K562 (cell line): Measurements from ENCODE around the gene MAP2K4. TPM values are rescaled to one million over a fixed set of nuclear protein-coding genes. Genes with fewer than 3 reads are reported as not detected.

Experiments
- ATAC-seq: fragments of 200-7000 bp; cut with Tn5 transposase; 3 replicates; pipeline ENCODE4 v1.9.1; 2020; ENCODE audit warnings: moderate library complexity
- BruUV-seq: library from RNA; stranded (reverse); fragments of 400-500 nt; replicated peaks from 2 replicates; lab custom pipeline; 2021; lab: Mats Ljungman, UMichigan
- CTCF ChIA-PET: fragments of 300-600 bp; formaldehyde crosslinking; extraction: SDS; loops from one replicate; lab custom pipeline; 2021; ENCODE audit warnings: low intra/inter-chr PET ratio; lab: Yijun Ruan, JAX
- POLR2A ChIA-PET: fragments of 300-600, 350-650 bp; sonication (Branson Sonifier 250); formaldehyde crosslinking; extraction: SDS; loops from one replicate; lab custom pipeline; 2021; ENCODE audit warnings: antibody characterized with exemption, inconsistent platforms; lab: Yijun Ruan, JAX
- DNase-seq, 4 experiments: peaks; one replicate each; pipeline versions ENCODE4 v3.0.0 to v3.0.0-alpha.2; 2011 to 2018; ENCODE audit warnings: low spot score in 3 of 4, mixed read lengths in 3 of 4; ENCODE audit errors: extremely low read depth in 1 of 4
- FAIRE-seq: peaks from 2 replicates; lab custom pipeline; 2011; peaks lifted over from hg19 to GRCh38; lab: Jason Lieb, UNC
- H2AFZ ChIP-seq: 2 replicates; pipeline ENCODE4 v1.6.0; 2011; ENCODE audit warnings: low read depth, low read length, control low read depth, inconsistent platforms
- H3K27ac ChIP-seq: fragments of 200-600 bp; 3 replicates; pipeline ENCODE4 v1.8.0; 2011; ENCODE audit warnings: low read depth, mild to moderate bottlenecking, control low read depth, inconsistent platforms, low read length, moderate library complexity, mixed read lengths; ENCODE audit errors: extremely low read depth
- H3K27me3 ChIP-seq, 2 experiments: fragments of 300-600 bp in 1 of 2; 2 replicates in 1 of 2; 3 replicates in 1 of 2; pipeline versions ENCODE4 v1.6.0 to v1.8.0; 2011; ENCODE audit warnings: inconsistent platforms in 2 of 2, low read length in 2 of 2, mild to moderate bottlenecking in 1 of 2, mixed read lengths in 1 of 2, moderate library complexity in 1 of 2; ENCODE audit not compliant: control insufficient read depth in 2 of 2, insufficient read depth in 2 of 2
- H3K36me3 ChIP-seq: fragments of 300-600 bp; 3 replicates; pipeline ENCODE4 v1.8.0; 2011; ENCODE audit warnings: mild to moderate bottlenecking, low read length, inconsistent platforms; ENCODE audit not compliant: control insufficient read depth, insufficient read depth
- H3K4me1 ChIP-seq, 2 experiments: fragments of 200-600 bp in 1 of 2; replicated peaks in 1 of 2; 2 replicates in 1 of 2; 3 replicates in 1 of 2; pipeline versions ENCODE4 v1.5.1 to v1.8.0; 2011; ENCODE audit warnings: inconsistent platforms in 2 of 2, low read length in 2 of 2, mild to moderate bottlenecking in 1 of 2, mixed read lengths in 1 of 2, moderate library complexity in 1 of 2; ENCODE audit not compliant: control insufficient read depth in 2 of 2, insufficient read depth in 2 of 2
- H3K4me2 ChIP-seq: 2 replicates; pipeline ENCODE4 v1.6.1; 2011; ENCODE audit warnings: low read length, control low read depth, inconsistent platforms, mixed read lengths; ENCODE audit not compliant: insufficient read depth
- H3K4me3 ChIP-seq: fragments of 200-600 bp; sonication (generic), shearing (Covaris generic); 2 replicates; pipeline ENCODE4 v1.5.1; 2016; ENCODE audit warnings: control low read depth, inconsistent platforms
- H3K79me2 ChIP-seq: fragments of 200-600 bp; 3 replicates; pipeline ENCODE4 v1.8.0; 2011; ENCODE audit warnings: low read length, inconsistent platforms; ENCODE audit not compliant: control insufficient read depth, insufficient read depth
- H3K9ac ChIP-seq, 2 experiments: 2 replicates each; pipeline versions ENCODE4 v1.6.0 to v1.6.1; 2011; ENCODE audit warnings: low read depth in 2 of 2, low read length in 2 of 2, control low read depth in 1 of 2, inconsistent platforms in 1 of 2, mild to moderate bottlenecking in 1 of 2, mixed read lengths in 1 of 2; ENCODE audit not compliant: insufficient read depth in 1 of 2
- H3K9me1 ChIP-seq: one replicate; pipeline ENCODE4 v1.6.0; 2011; ENCODE audit warnings: inconsistent platforms, mild to moderate bottlenecking, low read length, moderate library complexity; ENCODE audit not compliant: control insufficient read depth, insufficient read depth
- H3K9me3 ChIP-seq: replicated peaks from 2 replicates; pipeline ENCODE4 v1.5.1; 2011; ENCODE audit warnings: low read depth, low read length, inconsistent platforms; ENCODE audit not compliant: control insufficient read depth, insufficient read depth
- H4K20me1 ChIP-seq: replicated peaks from 2 replicates; pipeline ENCODE4 v1.6.1; 2011; ENCODE audit warnings: low read length, inconsistent platforms, mixed read lengths; ENCODE audit not compliant: control insufficient read depth, insufficient read depth
- BCOR ChIP-seq: fragments of 450-650 bp; IDR thresholded peaks from 2 replicates; pipeline ENCODE4 v1.6.1; 2016
- CTCF ChIP-seq, 3 experiments: IDR thresholded peaks in 2 of 3; conservative IDR thresholded peaks in 1 of 3; 2 replicates each; pipeline ENCODE4 v1.5.1; 2011 to 2012; ENCODE audit warnings: low read length in 3 of 3, mild to moderate bottlenecking in 3 of 3, control low read depth in 2 of 3, improper control_type of control experiment in 1 of 3, inconsistent platforms in 1 of 3, low read depth in 1 of 3, mixed read lengths in 1 of 3, moderate library complexity in 1 of 3; ENCODE audit not compliant: insufficient read depth in 2 of 3
- ID3 ChIP-seq, 2 experiments: fragments of 250-450 bp in 1 of 2; fragments of 450-650 bp in 1 of 2; sonication (Bioruptor Pico) in 1 of 2; IDR thresholded peaks; 2 replicates each; pipeline versions ENCODE4 v1.6.1 to v1.8.0; 2016 to 2021; ENCODE audit warnings: mild to moderate bottlenecking in 2 of 2, moderate library complexity in 2 of 2, missing compliant biosample characterization in 1 of 2, missing genetic modification characterization in 1 of 2
- MEIS2 ChIP-seq: fragments of 450-650 bp; IDR thresholded peaks from 2 replicates; pipeline ENCODE4 v1.6.1; 2014; ENCODE audit warnings: mild to moderate bottlenecking; ENCODE audit not compliant: partially characterized antibody
- POLR2A ChIP-seq: fragments of 450-650 bp; conservative IDR thresholded peaks from 2 replicates; pipeline ENCODE4 v1.6.1; 2016
- U2AF1 ChIP-seq: fragments of 200-400 bp; formaldehyde crosslinking; optimal IDR thresholded peaks from 2 replicates; pipeline ENCODE3; 2017; ENCODE audit warnings: mild to moderate bottlenecking, low read depth, low read length, moderate library complexity
- ZNF347 ChIP-seq: fragments of 450-650 bp; formaldehyde crosslinking; IDR thresholded peaks from 2 replicates; pipeline ENCODE4 v1.4.0; 2020; ENCODE audit warnings: low read depth, mild to moderate bottlenecking, moderate library complexity
- ZNF668 ChIP-seq: fragments of 250-450 bp; sonication (Bioruptor Pico); IDR thresholded peaks from 2 replicates; pipeline ENCODE4 v1.8.0; 2022; ENCODE audit warnings: mild to moderate bottlenecking, inconsistent platforms
- WGBS: fragments of 100-300 bp; shearing (Covaris generic); methylation state at CpG from one replicate; pipeline ENCODE4 v1.1.6; 2016; ENCODE audit warnings: low coverage, mixed read lengths; ENCODE audit not compliant: insufficient coverage; ENCODE audit errors: missing lambda C conversion rate; 5-methylcytosine and 5-hydroxymethylcytosine counted together
- in situ Hi-C: fragments of 300-500 bp; cut with MboI; formaldehyde crosslinking; loops from 4 replicates; pipeline ENCODE4 v1.15.0; 2018; ENCODE audit warnings: inconsistent platforms, mixed read lengths
- intact Hi-C: fragments of 100-400 bp; cut with micrococcal nuclease; formaldehyde crosslinking; loops from 2 replicates; pipeline ENCODE4 v1.14.2; 2022
- polyA plus RNA-seq, 8 experiments: library from polyadenylated mRNA; depleted of rRNA in 4 of 8; stranded (reverse) in 5 of 8; unstranded in 3 of 8; fragments of >200 nt; fragmentation: Nextera tagmentation in 2 of 8; fragmentation: Illumina TruSeq in 1 of 8; extraction: Ambion mirVana in 2 of 8; extraction: Trizol in 1 of 8; gene quantifications; 2 replicates each; pipeline versions ENCODE4 v1.2.1 to v1.2.3, GENCODE V29; 2011 to 2014; ENCODE audit warnings: inconsistent platforms in 1 of 8, missing spikeins in 1 of 8
- total RNA-seq, 7 experiments: library from RNA; depleted of rRNA in 6 of 7; stranded (reverse); fragments of >200 nt in 6 of 7; fragmentation: Illumina TruSeq in 2 of 7; extraction: Trizol in 2 of 7; gene quantifications; 2 replicates each; pipeline versions ENCODE4 v1.2.1 to v1.2.3, GENCODE V29; 2011 to 2021; ENCODE audit warnings: low replicate concordance in 1 of 7

MAP2K4 gene
- total and polyA plus RNA-seq, 9 of the 15 experiments (the other 6 are each of a cell fraction or from before 2014, with no cell fraction given): 3.0 to 15.9 (median 10.8) TPM

DNA sequence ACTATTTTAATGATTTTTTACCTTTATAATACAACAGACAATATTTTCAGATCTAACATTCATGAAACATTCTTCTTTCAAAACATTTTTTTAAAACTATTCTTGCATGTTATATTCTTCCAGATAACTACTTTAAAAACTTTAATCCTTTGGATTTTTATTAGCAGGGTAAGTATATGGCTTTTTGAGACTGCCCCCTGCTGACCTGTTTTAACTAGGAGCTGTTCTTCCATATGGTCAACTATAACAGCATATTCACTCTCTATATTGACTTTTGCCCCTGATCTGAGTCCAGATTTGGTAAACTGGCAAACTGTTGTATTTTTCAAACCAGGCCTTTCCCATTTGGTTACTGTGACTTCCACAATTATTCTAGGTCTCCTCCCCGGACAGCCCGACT is 39.9 kb upstream of the MAP2K4 start:
- ATAC-seq (no peak), FAIRE-seq (no peak)
- H2AFZ ChIP-seq: no peak overlapping the region
- no peaks in the 10 kb centered on the region for H3K4me1 ChIP-seq
- 83% methylated on average over 2 of the region's 2 CpGs for WGBS
- H3K9ac ChIP-seq: no peak overlapping the region
- no peaks in the 10 kb centered on the region for H3K9me3 ChIP-seq
- no peaks in the 10 kb centered on the region for H3K27me3 ChIP-seq
- BruUV-seq: no TSS peak
- H3K9me1 ChIP-seq: no peaks in the 10 kb centered on the region
- H3K4me3 ChIP-seq: no peak overlapping the region
- CTCF ChIA-PET: interaction anchor here (0.6 kb wide), 1 partner anchor 1238 kb away, joined by 7 read pairs; no protein-coding TSS in a partner anchor
- no peak overlapping the region for H3K27ac ChIP-seq
- TF ChIP-seq ZNF347 (CRISPR knock-in tag) (no peak), CTCF (IDR thresholded peaks at IDR 0.05 in 2 of 3, conservative IDR thresholded peaks at IDR 0.05 in 1 of 3; ENCODE audit: insufficient read depth in 2 of 3, low read depth in 1 of 3, low read length in 3 of 3) (peak in 2 of 3 experiments; percentile 31 to 39; a peak in 2 of 6 replicates), U2AF1 (no peak), POLR2A (no peak), BCOR (no peak), ID3 (CRISPR knock-in tag; IDR thresholded peaks at IDR 0.05) (no peak), ID3 (tag; IDR thresholded peaks at IDR 0.05) (no peak), ZNF668 (no peak), MEIS2 (no peak)
- TF ChIP-seq, all 486 proteins: peak for 1
- no peak overlapping the region for H3K4me2 ChIP-seq
- in situ Hi-C loops (loop anchor here (25.0 kb wide), 1 partner anchor 1094 kb away; no protein-coding TSS in a partner anchor), intact Hi-C loops (loop anchor here (10.0 kb wide), 1 partner anchor 86 kb away; no protein-coding TSS in a partner anchor)
- peak in 3 of 4 experiments; percentile 8 to 9 (median 9) for DNase-seq
- no peaks in the 10 kb centered on the region for H4K20me1 ChIP-seq
- H3K36me3 ChIP-seq: no peaks in the 10 kb centered on the region
- no peaks in the 10 kb centered on the region for H3K79me2 ChIP-seq
- POLR2A ChIA-PET: no interaction called here
